ENCODE results near the gene TPP1.

The TPP1 gene

GRCh38 chr11:6627762-6628241, 8.6 kb upstream of the TPP1 start:
- no peak for DNase-seq

- no peak for DNase-seq
Measured at GRCh38 chr11:6626971-6627761, 7.9 kb upstream of the TPP1 start.

GRCh38 chr11:6625832-6626420, 6.7 kb upstream of the TPP1 start:
- DNase-seq, result no peak

DNA sequence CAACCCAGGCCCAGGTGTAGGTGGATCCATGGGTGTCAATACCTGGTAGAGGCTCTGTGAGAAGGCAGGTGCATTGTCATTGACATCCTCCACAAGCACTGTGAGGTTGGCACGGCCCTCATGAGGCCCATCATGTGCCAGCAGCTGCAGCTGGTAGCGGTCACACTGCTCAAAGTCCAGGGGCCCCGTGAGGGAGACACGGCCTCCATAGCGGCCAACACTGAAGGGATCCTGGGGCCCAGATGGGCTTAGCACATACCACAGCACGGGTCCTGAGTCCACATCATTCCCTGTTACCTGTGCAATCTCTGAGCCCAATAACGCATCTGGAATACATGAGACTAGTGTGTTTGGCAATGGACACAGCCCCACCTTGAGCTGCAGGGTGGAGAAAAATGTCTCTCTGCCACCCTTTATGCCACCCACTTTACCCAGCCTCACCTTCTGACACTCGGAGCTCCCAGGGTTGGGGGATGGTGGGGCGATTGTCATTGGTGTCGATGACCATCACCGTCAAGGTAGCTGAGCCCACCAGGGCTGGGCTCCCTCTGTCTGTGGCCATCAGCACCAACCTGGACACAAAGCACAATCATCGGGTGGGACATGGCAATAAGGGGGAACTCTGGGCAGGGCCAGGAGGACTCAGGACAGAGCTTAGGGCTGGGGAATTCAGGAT, 6.1 kb upstream of the TPP1 start:
- no peak for DNase-seq

- DNase-seq, result no peak
Measured at GRCh38 chr11:6623391-6624363, 4.5 kb upstream of the TPP1 start.

DNA sequence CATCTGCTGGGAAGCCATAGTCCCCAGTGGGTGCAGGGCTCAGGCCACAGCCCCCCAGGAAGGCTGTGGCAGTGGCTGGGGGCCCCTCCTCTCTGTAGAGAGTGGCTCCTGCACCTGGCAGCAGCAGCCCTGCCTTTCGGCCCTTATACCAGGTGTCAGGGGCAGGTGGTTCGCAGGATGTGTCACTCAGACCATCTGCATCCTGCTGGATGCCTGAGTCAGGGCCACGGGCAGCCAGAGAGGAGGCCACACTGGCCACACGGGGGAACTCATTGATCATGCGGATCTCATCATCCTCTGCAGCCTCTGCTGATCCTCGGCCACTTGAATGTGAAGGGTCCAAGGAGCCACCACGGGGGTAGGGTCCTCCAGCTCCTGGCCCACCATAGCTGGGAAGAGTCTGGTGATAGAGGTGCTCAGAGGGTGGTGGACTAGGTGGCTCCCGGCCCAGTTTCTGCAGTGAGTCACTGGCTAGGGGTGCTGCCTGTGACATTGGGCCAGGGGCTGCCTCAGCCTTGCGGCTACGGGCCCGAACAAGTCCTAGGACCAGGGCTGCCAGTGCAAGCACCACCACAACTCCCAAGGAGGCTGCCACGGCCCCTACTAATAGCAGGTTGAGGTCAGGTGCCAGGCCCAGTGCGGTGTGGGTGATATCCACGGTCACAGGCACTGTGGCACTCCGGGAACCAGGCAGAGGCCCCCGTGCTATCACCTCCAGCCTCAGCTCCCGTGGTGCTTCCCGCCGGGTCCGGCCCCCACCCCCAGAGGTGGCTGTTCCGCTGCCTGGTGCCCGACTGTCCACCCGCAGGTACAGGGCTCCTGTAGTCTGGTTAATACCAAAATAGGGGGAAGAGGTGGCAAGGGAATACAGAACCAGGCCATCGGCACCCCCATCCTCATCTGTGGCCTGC, 3.3 kb upstream of the TPP1 start:
- DNase-seq, result no peak

- no peak for DNase-seq
Measured at GRCh38 chr11:6621711-6622211, 2.5 kb upstream of the TPP1 start.

DNA sequence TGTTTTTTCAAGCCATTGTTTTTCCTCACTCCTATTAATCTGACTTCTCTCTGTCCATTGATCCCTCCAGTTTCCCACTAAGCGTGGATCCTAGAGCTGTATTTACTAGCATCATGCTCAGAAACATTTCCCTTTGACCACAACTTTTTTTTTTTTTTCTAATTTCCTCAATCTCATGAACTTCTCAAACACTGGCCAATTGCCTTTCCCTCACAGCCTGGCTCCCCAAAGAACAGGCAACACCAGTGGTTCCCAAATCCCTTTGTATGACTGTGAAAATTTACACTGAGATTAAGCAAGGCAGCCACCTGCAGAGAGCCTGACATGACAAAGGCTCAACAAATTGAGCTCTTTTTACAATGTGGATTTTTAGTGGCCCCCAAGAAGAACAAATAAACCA, 1.4 kb upstream of the TPP1 start:
- DNase-seq, result no peak

DNA sequence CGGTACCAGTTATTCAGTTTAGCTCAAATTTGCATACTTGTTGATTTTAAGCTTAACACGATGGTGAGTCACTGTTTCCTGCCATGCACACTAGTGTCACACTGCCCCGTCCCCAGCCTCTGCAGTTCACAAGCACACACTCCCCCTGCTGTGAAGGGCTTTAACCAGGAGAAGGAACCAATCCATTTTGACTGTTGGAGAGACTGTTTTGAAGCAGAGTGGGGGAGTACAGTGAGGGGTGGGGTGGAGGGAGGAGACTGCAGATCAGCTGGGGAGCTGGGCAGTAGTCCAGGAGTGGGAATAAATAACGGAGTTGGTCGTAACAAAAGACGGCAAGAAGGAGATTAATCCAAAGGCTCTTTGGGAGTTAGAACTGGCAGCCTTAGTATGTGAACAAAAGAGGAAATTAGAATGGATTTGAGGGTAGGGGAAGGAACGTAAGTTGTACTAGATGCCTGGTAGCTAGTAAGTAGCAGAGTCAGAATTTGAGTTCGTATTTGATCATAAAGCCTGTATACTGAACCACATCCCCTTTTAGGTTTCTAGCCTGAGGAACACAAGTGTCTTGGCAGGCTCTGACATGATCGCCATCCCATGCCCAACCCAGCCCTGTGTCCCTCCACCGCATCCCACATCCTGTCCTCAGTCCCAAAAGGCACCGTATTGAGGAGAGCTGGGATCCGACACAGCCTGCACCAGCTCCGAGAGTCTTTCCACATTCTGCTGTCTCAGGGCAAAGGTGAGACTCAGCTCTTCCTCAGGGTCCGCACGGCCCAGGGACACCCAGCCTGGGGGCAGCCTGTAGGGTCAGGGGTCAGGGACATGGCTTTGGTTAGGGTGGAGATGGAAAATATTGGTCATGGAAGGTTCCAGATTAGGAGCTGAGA, 862 bp downstream of the TPP1 start:
- no peak for DNase-seq

- DNase-seq, result no peak
Measured at GRCh38 chr11:6617315-6617781, 1.9 kb downstream of the TPP1 start.

DNA sequence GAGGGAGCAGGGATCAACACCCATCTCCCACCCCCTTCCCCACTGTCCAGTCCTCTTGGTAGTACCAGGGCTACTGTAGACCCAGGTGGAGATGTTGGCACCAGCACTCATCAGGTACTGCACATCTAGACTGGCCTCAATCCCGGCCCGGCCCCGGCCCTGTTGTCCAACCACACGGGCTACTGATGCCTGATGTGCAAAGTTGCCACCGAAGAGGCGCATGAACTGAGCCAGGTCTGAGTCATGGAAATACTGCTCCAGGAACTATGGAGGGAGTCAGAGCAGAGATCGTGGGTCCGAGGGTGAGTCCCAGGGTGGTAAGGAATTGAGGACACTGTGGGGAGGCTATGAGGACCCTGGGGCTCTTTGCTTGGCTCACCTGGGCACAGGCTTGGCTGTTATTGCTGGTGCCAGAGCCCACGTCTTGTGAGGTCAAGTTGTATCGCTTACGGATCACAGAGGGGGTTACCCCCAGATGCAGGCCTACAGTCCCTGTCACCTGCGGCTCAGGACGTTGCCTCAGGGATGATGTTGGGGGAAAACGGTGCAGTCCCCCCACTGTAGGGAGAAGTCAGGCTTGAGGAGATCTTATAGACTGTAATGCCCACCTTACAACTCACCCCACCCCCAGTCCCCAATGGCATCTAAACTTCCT, 2.5 kb downstream of the TPP1 start:
- DNase-seq, result no peak

GRCh38 chr11:6615882-6616585, 3.2 kb downstream of the TPP1 start:
- DNase-seq, result no peak

- DNase-seq, result no peak
Measured at GRCh38 chr11:6615046-6615445, 4.2 kb downstream of the TPP1 start.

GRCh38 chr11:6614446-6614845, 4.8 kb downstream of the TPP1 start:
- DNase-seq, result no peak

DNA sequence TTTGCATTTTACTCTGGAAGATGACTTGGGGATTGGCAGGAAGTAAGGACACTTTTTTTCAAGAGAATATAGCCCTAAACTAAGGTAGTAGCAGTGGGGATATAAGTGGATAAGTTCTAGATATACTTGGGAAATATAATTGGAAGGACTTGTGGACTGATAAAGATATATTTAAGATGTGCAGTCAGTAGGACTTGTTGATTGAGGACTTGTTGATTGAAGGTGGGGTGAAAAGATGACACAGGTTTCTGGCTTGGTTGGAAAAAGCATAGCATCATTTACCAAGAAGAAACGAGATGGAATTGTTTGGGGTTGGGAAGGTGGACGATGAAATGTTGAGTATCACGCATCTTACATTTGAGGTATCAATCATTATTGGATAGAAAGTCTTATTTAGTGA, 5.7 kb downstream of the TPP1 start:
- no peak for DNase-seq

- DNase-seq, result peak; percentile 92
Measured at GRCh38 chr11:6612213-6613041, 6.8 kb downstream of the TPP1 start, which contains the start of gene TAF10. TAF10 (minus strand) TSS chr11:6612216; CDS start chr11:6612189, 27 bp downstream.

DNA sequence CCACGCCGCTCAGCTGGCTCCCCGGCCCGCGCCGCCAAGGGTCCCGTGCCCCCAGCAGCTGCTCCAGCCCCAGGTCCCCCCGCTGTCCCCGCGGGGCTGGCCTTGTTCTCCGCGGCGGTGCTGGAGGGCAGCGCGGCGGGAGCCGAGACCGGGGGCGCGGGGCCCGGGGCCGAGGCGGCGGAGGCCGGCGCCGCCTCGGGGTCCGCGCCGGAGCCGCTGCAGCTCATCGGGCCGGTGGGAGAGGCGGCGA, 7.3 kb downstream of the TPP1 start:
- DNase-seq, result no peak
